HG02852 (cell line): ENCODE results near the gene HNRNPC.
"Not testable (repeated sequence)": the region's sequence is repeated elsewhere in the genome, so short reads cannot be mapped to it uniquely, and the experiment has no call there.

ENCODE experiments used
- ATAC-seq: cut with Tn5 transposase; IDR thresholded peaks from one replicate; pipeline ENCODE4 v1.9.1; 2021; ENCODE audit warnings: mild to moderate bottlenecking, moderate library complexity; ENCODE audit not compliant: unreplicated experiment

The HNRNPC gene

DNA sequence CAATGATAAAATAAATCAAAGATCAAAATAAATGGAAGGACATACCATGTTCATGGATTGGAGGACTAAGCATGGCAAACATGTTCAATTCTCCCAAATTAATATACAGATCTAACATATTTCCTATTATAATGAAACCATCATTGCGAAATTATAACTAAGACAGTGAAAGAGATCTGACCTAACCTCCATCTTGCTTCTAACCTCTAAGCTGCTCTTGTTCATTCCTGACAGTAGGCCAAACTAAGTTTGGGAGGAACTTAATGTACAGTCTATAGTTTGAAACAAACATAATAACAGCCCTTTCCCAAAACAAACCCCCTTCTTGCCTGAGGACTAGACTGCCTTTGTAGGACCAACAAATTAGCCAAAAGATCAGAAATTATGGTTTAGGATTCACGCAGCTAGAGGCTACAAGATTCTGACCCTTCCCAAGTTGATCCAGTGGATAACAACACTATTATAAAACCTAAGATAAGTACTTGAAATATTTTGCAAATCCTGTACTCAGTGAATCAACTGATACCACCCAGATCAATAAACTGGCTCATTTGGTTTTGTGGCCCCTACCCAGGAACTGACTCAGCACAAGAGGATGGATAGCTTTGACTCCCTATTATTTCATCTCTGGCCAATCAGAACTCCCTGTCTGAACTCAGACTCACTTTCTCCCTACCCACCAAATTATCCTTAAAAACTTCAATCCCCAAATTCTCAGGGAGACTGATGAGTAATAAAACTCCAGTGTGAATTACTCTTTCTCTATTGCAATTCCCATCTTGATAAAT, 71.6 kb downstream of the HNRNPC start:
- ATAC-seq: no peak

GRCh38 chr14:21194597-21194996, 74.6 kb downstream of the HNRNPC start:
- ATAC-seq: no peak

- no peak for ATAC-seq
Measured at GRCh38 chr14:21192875-21193535, 76.2 kb downstream of the HNRNPC start.

- ATAC-seq: no peak
Measured at GRCh38 chr14:21192447-21192822, 76.8 kb downstream of the HNRNPC start.

GRCh38 chr14:21191809-21192446, 77.3 kb downstream of the HNRNPC start:
- peak; percentile 92 for ATAC-seq

DNA sequence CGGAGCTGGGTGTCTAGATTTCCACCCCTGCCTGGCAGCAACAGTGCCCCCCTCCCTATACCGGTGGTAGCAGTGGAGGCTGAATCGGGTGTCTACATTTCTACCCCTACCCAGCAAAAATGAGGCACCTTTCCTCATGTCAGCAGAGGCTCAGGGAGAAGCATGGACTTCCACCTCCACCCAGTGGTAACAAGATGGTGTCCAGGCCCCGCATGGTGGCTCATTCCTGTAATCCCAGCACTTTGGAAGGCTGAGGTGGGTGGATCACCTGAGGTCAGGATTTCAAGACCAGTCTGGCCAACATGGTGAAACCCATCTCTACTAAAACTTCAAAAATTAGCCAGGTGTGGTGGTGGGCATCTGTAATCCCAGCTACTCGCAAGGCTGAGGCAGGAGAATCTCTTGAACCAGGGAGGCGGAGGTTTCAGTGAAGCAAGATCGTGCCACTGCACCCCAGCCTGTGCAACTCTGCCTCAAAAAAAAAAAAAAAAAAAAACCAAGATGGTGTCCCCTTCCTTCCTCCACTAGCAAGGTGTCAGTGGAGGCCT, 77.9 kb downstream of the HNRNPC start:
- ATAC-seq: no peak

DNA sequence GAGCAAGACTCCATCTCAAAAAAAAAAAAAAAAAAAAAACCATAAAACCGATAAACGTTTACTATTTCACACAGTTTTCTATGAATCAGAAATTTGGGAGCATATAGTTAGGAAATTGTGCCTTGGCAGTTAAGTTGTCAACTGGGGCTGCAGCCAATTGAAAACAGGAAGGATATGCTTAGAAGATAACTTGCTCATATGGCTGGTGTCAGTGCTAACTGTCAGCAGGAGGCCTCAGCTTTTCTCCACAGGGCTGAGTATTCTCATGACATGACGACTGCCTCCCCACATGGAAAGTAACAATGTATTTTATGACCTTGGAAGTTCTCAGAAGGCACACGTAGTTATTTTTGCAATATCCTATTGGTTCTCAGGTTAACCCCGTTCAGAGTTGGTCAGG, 83.8 kb downstream of the HNRNPC start:
- no peak for ATAC-seq

- ATAC-seq: no peak
Measured at GRCh38 chr14:21184254-21184653, 85.0 kb downstream of the HNRNPC start.

GRCh38 chr14:21182166-21182565, 87.1 kb downstream of the HNRNPC start:
- no peak for ATAC-seq

DNA sequence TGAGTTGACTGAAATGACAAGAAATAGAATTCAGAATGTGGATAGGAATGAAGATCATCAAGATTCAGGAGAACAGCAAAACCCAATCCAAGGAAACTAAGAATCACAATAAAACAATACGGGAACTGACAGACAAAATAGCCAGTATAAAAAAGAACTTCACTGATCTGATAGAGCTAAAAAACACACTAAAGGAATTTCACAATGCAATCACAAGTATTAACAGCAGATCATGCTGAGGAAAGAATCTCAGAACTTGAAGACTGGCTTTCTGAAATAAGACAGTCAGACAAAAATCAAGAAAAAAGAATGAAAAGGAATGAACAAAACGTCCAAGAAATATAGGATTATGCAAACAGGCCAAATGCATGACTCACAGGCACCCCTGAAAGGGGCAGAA, 98.1 kb downstream of the HNRNPC start:
- no peak for ATAC-seq

GRCh38 chr14:21169573-21169972, 99.7 kb downstream of the HNRNPC start:
- ATAC-seq: no peak

- ATAC-seq: no peak
Measured at GRCh38 chr14:21168055-21168454, 101.2 kb downstream of the HNRNPC start.

GRCh38 chr14:21165670-21166069, 103.6 kb downstream of the HNRNPC start:
- ATAC-seq: not testable (repeated sequence)

DNA sequence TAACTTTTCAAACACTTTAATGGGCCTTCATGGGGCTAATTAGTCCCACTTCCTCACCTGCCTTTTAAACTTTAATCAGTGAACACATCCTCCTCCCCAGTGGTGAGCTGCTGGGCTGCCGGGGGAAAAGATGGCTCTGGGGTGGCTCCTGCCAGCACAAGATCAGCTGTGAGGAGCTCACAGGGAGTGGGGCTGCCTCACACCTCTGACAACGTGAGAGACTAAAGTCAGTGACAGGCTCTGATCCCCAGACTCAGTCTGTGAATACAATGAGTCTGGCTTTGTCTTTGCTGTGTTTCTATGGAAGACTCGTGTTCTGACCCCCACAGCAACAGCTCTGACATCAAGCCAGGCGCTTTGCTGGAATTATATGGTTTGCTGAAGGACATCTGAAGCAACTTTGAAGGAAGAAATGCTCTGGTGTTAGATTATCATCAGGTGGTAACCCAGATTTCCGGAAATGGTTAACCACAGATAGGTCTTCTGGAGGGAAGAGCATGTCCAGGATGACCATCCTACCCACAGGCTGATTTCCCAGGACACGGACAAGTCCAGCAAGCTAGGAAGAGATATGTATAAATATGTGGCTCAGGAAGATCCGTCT, 104.1 kb downstream of the HNRNPC start:
- not testable (repeated sequence) for ATAC-seq

GRCh38 chr14:21163871-21164291, 105.4 kb downstream of the HNRNPC start:
- no peak for ATAC-seq

GRCh38 chr14:21162081-21162480, 107.2 kb downstream of the HNRNPC start:
- ATAC-seq: no peak

DNA sequence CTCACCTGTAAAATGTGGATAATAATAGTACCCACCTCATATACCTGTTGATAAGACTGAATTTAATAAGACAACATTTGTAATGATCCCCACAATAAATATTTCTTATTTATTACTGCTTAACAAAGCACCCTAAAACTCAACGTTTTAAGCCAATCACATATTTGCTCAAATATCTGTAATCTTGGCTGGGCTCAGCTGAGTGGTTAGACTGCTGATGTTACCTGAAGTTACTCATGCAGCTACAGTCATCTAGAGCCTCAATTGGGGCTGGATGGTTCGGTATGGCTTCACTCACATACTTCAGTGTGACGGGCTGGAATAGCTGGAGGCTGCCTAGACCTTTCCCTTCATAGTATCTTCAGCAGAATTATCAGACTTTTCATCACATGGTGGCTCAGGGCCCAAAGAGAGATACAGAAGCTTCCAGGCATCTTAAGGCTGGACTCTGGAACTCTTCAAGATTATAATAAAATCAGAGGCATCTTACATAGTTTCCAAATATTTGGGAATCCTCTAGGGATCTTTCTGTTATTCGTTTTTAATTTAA, 109.1 kb downstream of the HNRNPC start:
- no peak for ATAC-seq
